ENCODE data around the gene NT5C1A. TPM values are rescaled to one million over a fixed set of nuclear protein-coding genes. Genes with fewer than 3 reads are reported as not detected.
A peak's percentile ranks its signal among the peaks of the same experiment; 100 is the strongest.

NT5C1A gene
- polyA plus RNA-seq, 1 experiment = not detected

DNA sequence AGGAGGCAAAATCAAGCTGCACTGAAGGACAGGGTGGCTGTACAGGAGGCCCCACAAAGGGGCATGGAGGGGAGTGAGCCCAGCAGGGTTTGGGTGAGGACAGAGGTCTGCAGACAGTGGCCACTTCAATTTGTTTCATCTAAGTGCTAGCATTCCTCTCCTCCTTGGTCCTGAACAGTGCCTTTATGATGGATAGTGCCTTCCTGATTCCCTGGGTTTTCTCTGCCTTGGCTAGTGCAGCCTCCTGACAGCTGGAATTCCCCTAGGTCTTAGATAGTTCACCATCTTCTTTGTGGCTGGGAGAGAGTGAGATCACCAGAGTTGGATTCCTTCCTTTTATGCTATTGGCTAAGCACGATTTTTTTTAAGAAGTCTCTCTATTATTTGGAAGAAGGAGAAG is 23.1 kb upstream of the NT5C1A start:
- peaks cover 7% of the 10 kb centered on the region; the same call in 1 of the 2 replicates for H3K9me3 ChIP-seq (ENCODE audit: control insufficient read depth, insufficient read depth, low read length)
- no peak for DNase-seq (ENCODE audit: low read depth, low spot score)
- H3K27ac ChIP-seq (ENCODE audit: low read depth, low read length) = no peak overlapping the region
- TF ChIP-seq, protein P1, sequence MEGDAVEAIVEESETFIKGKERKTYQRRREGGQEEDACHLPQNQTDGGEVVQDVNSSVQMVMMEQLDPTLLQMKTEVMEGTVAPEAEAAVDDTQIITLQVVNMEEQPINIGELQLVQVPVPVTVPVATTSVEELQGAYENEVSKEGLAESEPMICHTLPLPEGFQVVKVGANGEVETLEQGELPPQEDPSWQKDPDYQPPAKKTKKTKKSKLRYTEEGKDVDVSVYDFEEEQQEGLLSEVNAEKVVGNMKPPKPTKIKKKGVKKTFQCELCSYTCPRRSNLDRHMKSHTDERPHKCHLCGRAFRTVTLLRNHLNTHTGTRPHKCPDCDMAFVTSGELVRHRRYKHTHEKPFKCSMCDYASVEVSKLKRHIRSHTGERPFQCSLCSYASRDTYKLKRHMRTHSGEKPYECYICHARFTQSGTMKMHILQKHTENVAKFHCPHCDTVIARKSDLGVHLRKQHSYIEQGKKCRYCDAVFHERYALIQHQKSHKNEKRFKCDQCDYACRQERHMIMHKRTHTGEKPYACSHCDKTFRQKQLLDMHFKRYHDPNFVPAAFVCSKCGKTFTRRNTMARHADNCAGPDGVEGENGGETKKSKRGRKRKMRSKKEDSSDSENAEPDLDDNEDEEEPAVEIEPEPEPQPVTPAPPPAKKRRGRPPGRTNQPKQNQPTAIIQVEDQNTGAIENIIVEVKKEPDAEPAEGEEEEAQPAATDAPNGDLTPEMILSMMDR (IDR thresholded peaks at IDR 0.05; ENCODE audit: low read depth, low read length) = no peak
- CTCF ChIA-PET = no interaction called here
- no peak overlapping the region for H3K4me3 ChIP-seq (ENCODE audit: low read depth, low read length)
- peaks cover 66% of the 10 kb centered on the region for H3K27me3 ChIP-seq (ENCODE audit: control insufficient read depth, insufficient read depth, low read length)
- POLR2A ChIA-PET = no interaction called here

DNA sequence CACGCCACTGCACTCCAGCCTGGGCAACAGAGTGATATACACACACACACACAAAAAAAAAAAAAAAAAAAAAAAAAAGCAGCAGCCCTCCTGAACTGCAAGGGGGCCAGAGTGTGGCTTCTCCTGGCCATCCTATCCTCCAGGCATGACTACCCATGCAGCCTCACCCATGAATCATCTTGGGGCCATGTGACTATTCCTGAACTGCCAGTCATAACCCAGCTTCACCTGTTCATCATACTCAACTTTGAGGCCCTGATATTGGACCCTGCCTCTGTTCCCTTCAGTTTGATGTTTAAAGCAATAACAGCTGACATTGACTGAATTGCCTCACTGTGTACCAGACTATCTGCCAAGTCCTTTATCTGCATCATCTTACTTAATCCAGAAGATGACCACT is 22.1 kb upstream of the NT5C1A start:
- no peak overlapping the region for H3K27ac ChIP-seq (ENCODE audit: low read depth, low read length)
- ChIA-PET CTCF (interaction anchor here (1.7 kb wide), 2 partner anchors 35 to 88 kb away, joined by 4 to 8 read pairs; no protein-coding TSS in a partner anchor), POLR2A (no interaction called here)
- peaks cover 67% of the 10 kb centered on the region for H3K27me3 ChIP-seq (ENCODE audit: control insufficient read depth, insufficient read depth, low read length)
- TF ChIP-seq, protein P1 (IDR thresholded peaks at IDR 0.05; ENCODE audit: low read depth, low read length) = no peak
- peaks cover 7% of the 10 kb centered on the region; the same call in 1 of the 2 replicates for H3K9me3 ChIP-seq (ENCODE audit: control insufficient read depth, insufficient read depth, low read length)
- DNase-seq (ENCODE audit: low read depth, low spot score) = no peak
- no peak overlapping the region for H3K4me3 ChIP-seq (ENCODE audit: low read depth, low read length)

- ChIA-PET CTCF (interaction anchor here (0.6 to 1.7 kb wide), 3 partner anchors 20 to 39 kb away, joined by 3 to 4 read pairs (median 3); partner anchors contain the start of gene NT5C1A), POLR2A (no interaction called here)
- Histone ChIP-seq H3K27ac (ENCODE audit: low read depth, low read length) (no peak overlapping the region), H3K4me3 (ENCODE audit: low read depth, low read length) (no peak overlapping the region), H3K9me3 (ENCODE audit: control insufficient read depth, insufficient read depth, low read length) (peaks cover 7% of the 10 kb centered on the region; the same call in 1 of the 2 replicates), H3K27me3 (ENCODE audit: control insufficient read depth, insufficient read depth, low read length) (peaks cover 68% of the 10 kb centered on the region)
- no peak for DNase-seq (ENCODE audit: low read depth, low spot score)
- TF ChIP-seq, protein P1 (IDR thresholded peaks at IDR 0.05; ENCODE audit: low read depth, low read length) = no peak
These were observed 20.5 kb upstream of the NT5C1A start for GRCh38 chr1:39692152-39693074.

- Histone ChIP-seq H3K27me3 (ENCODE audit: control insufficient read depth, insufficient read depth, low read length) (peaks cover 72% of the 10 kb centered on the region), H3K27ac (ENCODE audit: low read depth, low read length) (no peak within 1 kb of the TSS), H3K4me3 (ENCODE audit: low read depth, low read length) (peak within 1 kb of the TSS; percentile 25; the same call in 1 of the 2 replicates), H3K9me3 (ENCODE audit: control insufficient read depth, insufficient read depth, low read length) (peaks cover 7% of the 10 kb centered on the region; the same call in 1 of the 2 replicates)
- POLR2A ChIA-PET = no interaction called here
- CTCF ChIA-PET = interaction anchor here (0.6 to 1.0 kb wide), 4 partner anchors 19 to 85 kb away, joined by 3 to 7 read pairs (median 4); partner anchors contain the start of gene NT5C1A
- TF ChIP-seq, protein P1 (IDR thresholded peaks at IDR 0.05; ENCODE audit: low read depth, low read length) = no peak
- DNase-seq (ENCODE audit: low read depth, low spot score) = no peak
These were observed 19.7 kb upstream of the NT5C1A start, which contains the start of gene HPCAL4 for GRCh38 chr1:39691383-39692151. HPCAL4 (minus strand) TSS chr1:39691433; CDS start chr1:39684603, 6,830 bp downstream.
